Memory B cell (primary cell): ENCODE measurements around the gene UBQLN2.
"Not testable (repeated sequence)": the region's sequence is repeated elsewhere in the genome, so short reads cannot be mapped to it uniquely, and the experiment has no call there.

Experiments used
- ATAC-seq: fragments of 150-1000 bp; cut with Tn5 transposase; 2 replicates; pipeline ENCODE4 v1.10.0; 2021; ENCODE audit warnings: low read depth, mild to moderate bottlenecking, moderate library complexity
- DNase-seq, 2 donors: peaks; one replicate each; pipeline ENCODE4 v3.0.0; 2022; ENCODE audit warnings: low spot score in 2 of 2
- H3K27ac Mint-ChIP-seq: one replicate; pipeline ENCODE4 v1.8.0; 2022; ENCODE audit warnings: mild to moderate bottlenecking, moderate library complexity, mixed read lengths
- H3K27me3 Mint-ChIP-seq: one replicate; pipeline ENCODE4 v1.8.0; 2022; ENCODE audit warnings: mixed read lengths
- H3K36me3 Mint-ChIP-seq: one replicate; pipeline ENCODE4 v1.8.0; 2022; ENCODE audit warnings: mild to moderate bottlenecking, mixed read lengths
- H3K4me1 Mint-ChIP-seq: one replicate; pipeline ENCODE4 v1.8.0; 2022; ENCODE audit warnings: mixed read lengths
- H3K4me3 Mint-ChIP-seq: one replicate; pipeline ENCODE4 v1.8.0; 2022; ENCODE audit warnings: mild to moderate bottlenecking, moderate library complexity, mixed read lengths
- H3K9me3 Mint-ChIP-seq: one replicate; pipeline ENCODE4 v1.8.0; 2022; ENCODE audit warnings: mixed read lengths

The UBQLN2 gene

GRCh38 chrX:56588397-56589188 lies 25.2 kb downstream of the UBQLN2 start:
- no peaks in the 10 kb centered on the region for H3K27me3 Mint-ChIP-seq
- H3K4me1 Mint-ChIP-seq: peaks cover 8% of the 10 kb centered on the region
- H3K9me3 Mint-ChIP-seq: no peaks in the 10 kb centered on the region
- peaks cover 20% of the 10 kb centered on the region for H3K36me3 Mint-ChIP-seq
- ATAC-seq (no peak), DNase-seq (no peak)
- H3K4me3 Mint-ChIP-seq: no peak overlapping the region
- peak overlapping the region; percentile 28 for H3K27ac Mint-ChIP-seq

GRCh38 chrX:56591830-56592229 lies 28.4 kb downstream of the UBQLN2 start:
- H3K4me1 Mint-ChIP-seq: peaks cover 17% of the 10 kb centered on the region
- H3K9me3 Mint-ChIP-seq, H3K27ac Mint-ChIP-seq, H3K27me3 Mint-ChIP-seq, DNase-seq, H3K4me3 Mint-ChIP-seq, ATAC-seq: not testable (repeated sequence)
- H3K36me3 Mint-ChIP-seq: peaks cover 35% of the 10 kb centered on the region

- peaks cover 7% of the 10 kb centered on the region for H3K9me3 Mint-ChIP-seq
- H3K27ac Mint-ChIP-seq: no peak overlapping the region
Measured at GRCh38 chrX:56600141-56600540, 36.7 kb downstream of the UBQLN2 start.

DNA sequence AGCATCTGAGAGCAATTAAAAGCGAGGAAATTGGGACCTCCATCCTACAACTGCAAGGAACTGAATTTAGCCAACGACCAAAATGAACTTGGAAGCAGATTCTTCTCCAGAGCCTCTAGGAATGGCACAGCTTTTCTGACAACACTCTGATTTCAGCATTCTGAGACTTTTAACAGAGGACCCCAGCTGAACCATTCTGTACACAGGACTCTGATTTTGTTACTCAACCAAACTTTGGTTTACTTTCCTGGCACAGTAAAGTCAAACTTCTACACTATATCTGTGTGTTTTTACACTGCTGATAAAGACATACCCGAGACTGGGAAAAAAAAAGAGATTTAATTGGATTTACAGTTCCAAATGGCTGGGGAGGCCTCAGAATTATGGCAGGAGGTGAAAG lies 37.6 kb downstream of the UBQLN2 start:
- Mint-ChIP-seq H3K4me1 (peaks cover 2% of the 10 kb centered on the region), H3K9me3 (peaks cover 7% of the 10 kb centered on the region)

More at GRCh38 chrX:56600141-56600540, 36.7 kb downstream of the UBQLN2 start:
- peaks cover 15% of the 10 kb centered on the region for H3K36me3 Mint-ChIP-seq
- no peaks in the 10 kb centered on the region for H3K27me3 Mint-ChIP-seq
- DNase-seq (no peak), ATAC-seq (no peak)
- H3K4me3 Mint-ChIP-seq: no peak overlapping the region
- peaks cover 6% of the 10 kb centered on the region for H3K4me1 Mint-ChIP-seq

DNA sequence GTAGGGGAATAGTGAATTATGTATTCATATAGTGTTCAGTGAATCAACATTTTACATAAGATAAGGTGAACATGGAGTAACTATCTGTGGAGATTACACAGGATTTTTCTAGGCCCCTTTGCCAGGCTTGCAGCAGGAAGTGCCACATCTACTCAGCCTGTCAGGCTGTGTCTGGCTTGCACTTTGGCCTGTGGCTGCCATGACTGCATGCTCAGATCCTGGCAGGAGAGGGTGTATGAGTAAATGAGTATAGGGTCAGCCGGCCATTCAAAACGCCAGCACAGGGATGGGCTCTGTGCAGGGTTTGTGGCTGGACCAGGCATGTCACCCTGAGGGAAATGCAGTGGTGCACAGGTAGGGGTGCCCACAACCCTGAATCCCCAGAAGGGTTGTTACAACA lies 51.9 kb downstream of the UBQLN2 start:
- DNase-seq (no peak), ATAC-seq (no peak)
- peaks cover 4% of the 10 kb centered on the region for H3K9me3 Mint-ChIP-seq
- H3K4me3 Mint-ChIP-seq: no peak overlapping the region
- H3K4me1 Mint-ChIP-seq: peaks cover 2% of the 10 kb centered on the region
- H3K27ac Mint-ChIP-seq: no peak overlapping the region
- H3K27me3 Mint-ChIP-seq: no peaks in the 10 kb centered on the region
- peaks cover 2% of the 10 kb centered on the region for H3K36me3 Mint-ChIP-seq

More for the DNA sequence above, 37.6 kb downstream of the UBQLN2 start:
- Mint-ChIP-seq H3K27me3 (no peaks in the 10 kb centered on the region), H3K36me3 (peaks cover 10% of the 10 kb centered on the region), H3K4me3 (no peak overlapping the region), H3K27ac (no peak overlapping the region)
- ATAC-seq: no peak
- DNase-seq: no peak
